NB4 (cell line): ENCODE measurements around the gene FDX2.

Experiments
- DNase-seq: peaks from one replicate; pipeline ENCODE4 v3.0.0; 2010; ENCODE audit warnings: low read depth
- H3K4me3 ChIP-seq: one replicate; pipeline ENCODE4 v1.5.1; 2011; ENCODE audit warnings: mild to moderate bottlenecking, low read depth, low read length, moderate library complexity
- MAX ChIP-seq: IDR thresholded peaks from 2 replicates; pipeline ENCODE4 v1.6.1; 2011; ENCODE audit warnings: low read depth, low read length
- MYC ChIP-seq: IDR thresholded peaks from 2 replicates; pipeline ENCODE4 v1.6.1; 2011; ENCODE audit warnings: low read depth, low read length
- POLR2A ChIP-seq: IDR thresholded peaks from 2 replicates; pipeline ENCODE4 v1.6.1; 2011; ENCODE audit warnings: mild to moderate bottlenecking; ENCODE audit not compliant: insufficient read length; ENCODE audit errors: extremely low read depth
- TF ChIP-seq, protein P1 (sequence below): IDR thresholded peaks from one replicate; pipeline ENCODE4 v1.5.1; 2012; ENCODE audit warnings: low read depth, low read length

FDX2 gene

GRCh38 chr19:10290357-10290875 is 25.4 kb downstream of the FDX2 start:
- DNase-seq: peak; percentile 62
- no peak for TF ChIP-seq MAX
- TF ChIP-seq, protein P1, sequence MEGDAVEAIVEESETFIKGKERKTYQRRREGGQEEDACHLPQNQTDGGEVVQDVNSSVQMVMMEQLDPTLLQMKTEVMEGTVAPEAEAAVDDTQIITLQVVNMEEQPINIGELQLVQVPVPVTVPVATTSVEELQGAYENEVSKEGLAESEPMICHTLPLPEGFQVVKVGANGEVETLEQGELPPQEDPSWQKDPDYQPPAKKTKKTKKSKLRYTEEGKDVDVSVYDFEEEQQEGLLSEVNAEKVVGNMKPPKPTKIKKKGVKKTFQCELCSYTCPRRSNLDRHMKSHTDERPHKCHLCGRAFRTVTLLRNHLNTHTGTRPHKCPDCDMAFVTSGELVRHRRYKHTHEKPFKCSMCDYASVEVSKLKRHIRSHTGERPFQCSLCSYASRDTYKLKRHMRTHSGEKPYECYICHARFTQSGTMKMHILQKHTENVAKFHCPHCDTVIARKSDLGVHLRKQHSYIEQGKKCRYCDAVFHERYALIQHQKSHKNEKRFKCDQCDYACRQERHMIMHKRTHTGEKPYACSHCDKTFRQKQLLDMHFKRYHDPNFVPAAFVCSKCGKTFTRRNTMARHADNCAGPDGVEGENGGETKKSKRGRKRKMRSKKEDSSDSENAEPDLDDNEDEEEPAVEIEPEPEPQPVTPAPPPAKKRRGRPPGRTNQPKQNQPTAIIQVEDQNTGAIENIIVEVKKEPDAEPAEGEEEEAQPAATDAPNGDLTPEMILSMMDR: no peak
- TF ChIP-seq MYC: no peak
- TF ChIP-seq POLR2A: no peak
- H3K4me3 ChIP-seq: no peak overlapping the region

- no peak within 1 kb of the TSS for H3K4me3 ChIP-seq
- TF ChIP-seq MAX (no peak), POLR2A (no peak), MYC (no peak)
- TF ChIP-seq, protein P1: no peak
- peak; percentile 81 for DNase-seq
Observed at GRCh38 chr19:10289836-10290356, 25.9 kb downstream of the FDX2 start, which contains the start of gene ICAM5. Gene ICAM5 (plus strand): TSS chr19:10289952. CDS start chr19:10290044, 92 bp downstream.

- H3K4me3 ChIP-seq: no peak overlapping the region
- DNase-seq: peak; percentile 80
- TF ChIP-seq MAX (no peak), POLR2A (no peak), MYC (no peak)
- TF ChIP-seq, protein P1: no peak
Observed at GRCh38 chr19:10289167-10289835, 26.5 kb downstream of the FDX2 start.

DNA sequence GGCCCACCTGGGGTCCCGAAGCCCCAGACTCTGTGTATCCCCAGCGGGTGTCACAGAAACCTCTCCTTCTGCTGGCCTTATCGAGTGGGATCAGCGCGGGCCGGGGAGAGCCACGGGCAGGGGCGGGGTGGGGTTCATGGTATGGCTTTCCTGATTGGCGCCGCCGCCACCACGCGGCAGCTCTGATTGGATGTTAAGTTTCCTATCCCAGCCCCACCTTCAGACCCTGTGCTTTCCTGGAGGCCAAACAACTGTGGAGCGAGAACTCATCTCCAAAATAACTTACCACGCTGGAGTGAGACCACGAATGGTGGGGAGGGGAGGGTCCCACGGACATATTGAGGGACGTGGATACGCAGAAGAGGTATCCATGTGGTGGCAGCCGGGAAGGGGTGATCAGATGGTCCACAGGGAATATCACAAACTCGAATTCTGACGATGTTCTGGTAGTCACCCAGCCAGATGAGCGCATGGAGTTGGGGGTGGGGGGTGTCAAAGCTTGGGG is 27.1 kb downstream of the FDX2 start:
- no peak overlapping the region for H3K4me3 ChIP-seq
- DNase-seq: peak; percentile 70
- TF ChIP-seq POLR2A: no peak
- TF ChIP-seq, protein P1: no peak
- TF ChIP-seq MAX: no peak
- TF ChIP-seq MYC: no peak

GRCh38 chr19:10286803-10287737 is 28.7 kb downstream of the FDX2 start, which contains the start of gene ICAM4:
Gene ICAM4 (plus strand): TSS chr19:10286955. CDS start chr19:10287013, 58 bp downstream.
- peak; percentile 99 for DNase-seq
- H3K4me3 ChIP-seq: peak within 1 kb of the TSS; percentile 42
- TF ChIP-seq MYC: no peak
- no peak for TF ChIP-seq POLR2A
- TF ChIP-seq, protein P1: peak; percentile 30
